Esophagus squamous epithelium (tissue), 4 donors: ENCODE results near the gene C1QL1.

Experiments used
- CTCF ChIP-seq, 6 experiments: fragments of 450-650 bp in 4 of 6; fragments of 200-600 bp in 2 of 6; sonication (generic) in 2 of 6; IDR thresholded peaks; one replicate each; pipeline ENCODE4 v1.5.1; 2016 to 2019; ENCODE audit warnings: antibody characterized with exemption in 6 of 6, mild to moderate bottlenecking in 4 of 6, moderate library complexity in 4 of 6
- POLR2A ChIP-seq, 4 donors: fragments of 450-650 bp; IDR thresholded peaks; one replicate each; pipeline ENCODE4 v1.6.1; 2017; ENCODE audit warnings: antibody characterized with exemption in 4 of 4, mild to moderate bottlenecking in 4 of 4, moderate library complexity in 3 of 4

- TF ChIP-seq CTCF (IDR thresholded peaks at IDR 0.05), result no peak
- no peak for TF ChIP-seq POLR2A (IDR thresholded peaks at IDR 0.05)
These were observed 6.2 kb downstream of the C1QL1 start for GRCh38 chr17:44961921-44962350.
